Activated CD4-positive, CD25-positive, alpha-beta regulatory T cell treated with anti-CD3 and anti-CD28 coated beads, Interleukin-2, amount 50 U/mL, for 72 hours (primary cell): ENCODE measurements around the gene CALML5.

Experiments
- DNase-seq: peaks from one replicate; pipeline ENCODE4 v3.0.0; 2021

CALML5 gene

GRCh38 chr10:5498791-5499492 is 428 bp downstream of the CALML5 start:
- no peak for DNase-seq

GRCh38 chr10:5497948-5498730 is 1.2 kb downstream of the CALML5 start:
- no peak for DNase-seq

GRCh38 chr10:5497289-5497688 is 2.1 kb downstream of the CALML5 start:
- no peak for DNase-seq

GRCh38 chr10:5496261-5497250 is 2.8 kb downstream of the CALML5 start:
- DNase-seq = no peak

- DNase-seq = no peak
These were observed 4.8 kb downstream of the CALML5 start for GRCh38 chr10:5494611-5495010.

GRCh38 chr10:5493691-5494090 is 5.7 kb downstream of the CALML5 start:
- no peak for DNase-seq

- DNase-seq = no peak
These were observed 6.3 kb downstream of the CALML5 start for GRCh38 chr10:5492929-5493576.

- DNase-seq = no peak
These were observed 7.0 kb downstream of the CALML5 start for GRCh38 chr10:5492322-5492855.

- DNase-seq = no peak
These were observed 7.9 kb downstream of the CALML5 start for GRCh38 chr10:5491477-5491876.

- no peak for DNase-seq
These were observed 8.5 kb downstream of the CALML5 start for GRCh38 chr10:5490698-5491464.

GRCh38 chr10:5490032-5490431 is 9.3 kb downstream of the CALML5 start:
- no peak for DNase-seq

- DNase-seq = no peak
These were observed 10.9 kb downstream of the CALML5 start for GRCh38 chr10:5488272-5489161.

- DNase-seq = no peak
These were observed 12.5 kb downstream of the CALML5 start for GRCh38 chr10:5486853-5487235.

- DNase-seq = no peak
These were observed 13.2 kb downstream of the CALML5 start for GRCh38 chr10:5485948-5486852.

GRCh38 chr10:5485290-5485689 is 14.1 kb downstream of the CALML5 start:
- no peak for DNase-seq

GRCh38 chr10:5484205-5484604 is 15.2 kb downstream of the CALML5 start:
- no peak for DNase-seq

GRCh38 chr10:5482016-5482415 is 17.4 kb downstream of the CALML5 start:
- DNase-seq = no peak

GRCh38 chr10:5481121-5481520 is 18.2 kb downstream of the CALML5 start:
- no peak for DNase-seq

GRCh38 chr10:5480162-5480941 is 19.0 kb downstream of the CALML5 start:
- DNase-seq = no peak
